ENCODE results near the gene RC3H1.

- TF ChIP-seq EP300 (IDR thresholded peaks at IDR 0.05; ENCODE audit: borderline replicate concordance in 1 of 2, low read depth in 1 of 2, low read length in 1 of 2) (no peak), CTCF (IDR thresholded peaks at IDR 0.05) (no peak), MAX (IDR thresholded peaks at IDR 0.05; ENCODE audit: low read depth) (no peak), ELF1 (IDR thresholded peaks at IDR 0.05) (no peak), FOXM1 (IDR thresholded peaks at IDR 0.05; ENCODE audit: low read depth) (no peak), SIN3A (IDR thresholded peaks at IDR 0.05; ENCODE audit: borderline replicate concordance, low read depth, low read length) (no peak), RAD21 (IDR thresholded peaks at IDR 0.05; ENCODE audit: low read length) (no peak), NFIC (IDR thresholded peaks at IDR 0.05; ENCODE audit: borderline replicate concordance) (no peak), YY1 (IDR thresholded peaks at IDR 0.05; ENCODE audit: low read depth) (no peak), REST (IDR thresholded peaks at IDR 0.05; ENCODE audit: low read depth, low read length) (no peak), TAF1 (IDR thresholded peaks at IDR 0.05; ENCODE audit: borderline replicate concordance, low read depth, low read length) (no peak), POLR2AphosphoS5 (IDR thresholded peaks at IDR 0.05; ENCODE audit: low read depth, low read length) (no peak)
- TF ChIP-seq, protein P1, sequence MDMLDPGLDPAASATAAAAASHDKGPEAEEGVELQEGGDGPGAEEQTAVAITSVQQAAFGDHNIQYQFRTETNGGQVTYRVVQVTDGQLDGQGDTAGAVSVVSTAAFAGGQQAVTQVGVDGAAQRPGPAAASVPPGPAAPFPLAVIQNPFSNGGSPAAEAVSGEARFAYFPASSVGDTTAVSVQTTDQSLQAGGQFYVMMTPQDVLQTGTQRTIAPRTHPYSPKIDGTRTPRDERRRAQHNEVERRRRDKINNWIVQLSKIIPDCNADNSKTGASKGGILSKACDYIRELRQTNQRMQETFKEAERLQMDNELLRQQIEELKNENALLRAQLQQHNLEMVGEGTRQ (IDR thresholded peaks at IDR 0.05; ENCODE audit: borderline replicate concordance, low read depth, low read length), result no peak
These were observed 522 bp downstream of the RC3H1 start for GRCh38 chr1:174021591-174022079.
